COLO668 (cell line): ENCODE measurements around the gene NUDT1.
A peak's percentile ranks its signal among the peaks of the same experiment; 100 is the strongest.

ENCODE experiments used
- DNase-seq: peaks from one replicate; lab custom pipeline; 2025; ENCODE audit not compliant: unreplicated experiment; lab: John Stamatoyannopoulos, UW

The NUDT1 gene

DNA sequence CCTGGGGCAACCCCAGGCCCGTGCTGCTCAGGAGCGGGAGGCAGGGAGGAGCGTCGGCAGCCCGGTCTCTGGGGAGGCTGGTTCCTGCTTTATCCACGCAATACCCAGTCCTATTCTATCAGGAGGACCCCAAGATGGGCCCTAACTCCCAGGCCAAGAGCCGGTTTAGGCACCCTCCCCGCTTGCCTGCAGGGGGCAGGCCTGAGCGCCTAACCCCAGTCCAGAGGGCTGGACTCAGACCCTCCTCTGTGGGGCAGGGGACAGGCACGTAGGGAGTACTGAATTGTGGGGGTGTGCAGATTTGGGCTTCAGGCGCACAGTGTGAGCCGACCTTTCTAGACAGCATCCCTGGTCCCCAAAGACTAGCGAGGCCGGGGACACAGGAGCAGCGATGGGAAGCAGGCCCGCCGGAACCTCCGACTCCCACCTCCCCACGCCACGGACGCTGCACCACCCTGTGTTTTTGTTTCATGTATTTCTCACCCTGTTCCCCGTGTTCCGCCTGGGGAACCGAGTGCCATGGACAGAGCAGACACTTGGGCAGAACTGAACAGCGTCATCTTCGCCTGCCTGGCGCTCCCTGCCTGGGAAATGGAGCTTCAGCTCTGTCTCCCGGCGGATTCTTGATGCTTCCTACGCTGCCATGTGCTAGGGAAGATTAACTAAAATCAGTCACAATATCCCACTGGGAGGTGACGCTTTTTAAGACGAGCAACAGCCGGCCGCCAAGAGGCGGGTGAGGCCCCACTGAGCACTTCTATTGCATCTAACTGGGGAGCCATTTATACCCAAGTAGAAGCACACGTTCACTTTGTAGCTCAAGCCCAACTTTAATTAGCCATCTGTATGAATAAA lies 5.3 kb downstream of the NUDT1 start:
- DNase-seq, result peak; percentile 42

DNA sequence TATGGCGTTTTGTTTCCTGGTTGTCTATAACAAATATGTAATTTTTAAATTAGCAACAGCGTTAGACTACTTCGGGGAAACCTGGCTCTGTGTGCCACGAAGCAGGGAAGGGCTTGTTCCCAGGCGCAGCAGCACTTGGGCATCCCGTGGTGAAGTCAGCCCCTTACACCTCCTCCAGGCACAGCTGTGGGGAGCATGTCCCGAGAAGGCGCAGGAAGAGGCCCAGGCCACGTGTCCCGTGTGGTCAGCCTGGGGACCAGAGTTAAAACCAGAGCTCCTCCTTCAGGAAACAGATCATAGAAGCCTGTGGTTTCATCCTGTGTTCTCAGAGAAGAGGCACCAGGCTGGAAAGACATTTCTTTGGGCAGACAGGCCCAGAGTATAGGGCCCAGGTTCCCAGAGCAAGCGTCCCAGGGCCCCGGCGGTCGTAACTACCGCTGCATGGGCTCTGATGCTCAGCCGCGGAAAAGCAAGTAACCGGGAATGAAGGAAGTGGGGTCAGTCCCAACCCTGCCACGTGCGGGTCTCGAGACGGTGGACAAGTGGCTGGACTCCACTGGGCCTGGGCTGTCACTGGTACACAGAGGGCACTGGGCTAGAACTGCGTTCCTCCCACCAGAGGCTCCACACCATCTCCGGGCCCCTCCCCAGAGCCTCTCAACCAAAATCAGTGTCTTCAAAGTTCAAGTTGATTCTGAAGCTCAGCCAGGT lies 7.1 kb downstream of the NUDT1 start:
- DNase-seq, result no peak

DNA sequence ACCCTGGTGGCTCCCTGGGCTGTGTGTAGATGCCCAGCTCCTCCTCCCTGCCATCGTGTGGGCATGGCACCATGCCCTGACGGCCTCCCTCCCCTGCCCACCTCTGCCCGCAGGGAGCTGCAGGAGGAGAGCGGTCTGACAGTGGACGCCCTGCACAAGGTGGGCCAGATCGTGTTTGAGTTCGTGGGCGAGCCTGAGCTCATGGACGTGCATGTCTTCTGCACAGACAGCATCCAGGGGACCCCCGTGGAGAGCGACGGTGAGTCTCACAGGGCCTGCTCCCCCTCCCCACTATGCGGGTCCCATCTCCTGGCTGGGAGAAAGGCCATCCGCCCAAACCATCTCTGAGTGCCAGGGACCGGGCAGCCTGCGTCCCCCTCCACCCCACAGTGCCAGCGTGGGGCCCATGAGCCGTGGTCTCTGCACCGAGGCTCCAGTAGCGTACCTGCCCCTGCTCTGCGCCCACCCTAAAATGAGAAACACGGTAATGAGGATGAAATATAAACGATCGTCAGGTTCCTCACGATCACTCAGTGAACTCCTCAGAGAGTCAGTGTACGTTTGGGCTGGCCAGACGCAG lies 7.8 kb downstream of the NUDT1 start:
- DNase-seq, result no peak

DNA sequence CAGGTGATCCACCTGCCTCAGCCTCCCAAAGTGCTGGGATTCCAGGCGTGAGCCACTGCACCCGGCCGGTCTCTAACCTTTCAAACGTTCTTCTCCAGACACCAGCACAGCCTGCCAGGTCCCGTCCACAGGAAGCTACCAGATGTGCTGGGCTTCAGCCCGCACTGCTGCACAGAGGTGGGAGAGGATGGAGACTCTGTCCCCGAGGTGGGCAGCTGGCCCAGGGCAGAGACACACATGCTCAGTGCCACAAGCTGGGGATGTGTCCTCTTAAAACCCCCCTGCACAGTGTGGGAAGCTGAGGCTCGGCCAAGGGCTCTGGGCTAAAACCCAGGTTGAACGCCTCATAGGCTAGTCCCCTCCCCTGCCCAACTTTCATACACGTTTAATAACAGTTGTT lies 9.4 kb downstream of the NUDT1 start:
- no peak for DNase-seq

DNA sequence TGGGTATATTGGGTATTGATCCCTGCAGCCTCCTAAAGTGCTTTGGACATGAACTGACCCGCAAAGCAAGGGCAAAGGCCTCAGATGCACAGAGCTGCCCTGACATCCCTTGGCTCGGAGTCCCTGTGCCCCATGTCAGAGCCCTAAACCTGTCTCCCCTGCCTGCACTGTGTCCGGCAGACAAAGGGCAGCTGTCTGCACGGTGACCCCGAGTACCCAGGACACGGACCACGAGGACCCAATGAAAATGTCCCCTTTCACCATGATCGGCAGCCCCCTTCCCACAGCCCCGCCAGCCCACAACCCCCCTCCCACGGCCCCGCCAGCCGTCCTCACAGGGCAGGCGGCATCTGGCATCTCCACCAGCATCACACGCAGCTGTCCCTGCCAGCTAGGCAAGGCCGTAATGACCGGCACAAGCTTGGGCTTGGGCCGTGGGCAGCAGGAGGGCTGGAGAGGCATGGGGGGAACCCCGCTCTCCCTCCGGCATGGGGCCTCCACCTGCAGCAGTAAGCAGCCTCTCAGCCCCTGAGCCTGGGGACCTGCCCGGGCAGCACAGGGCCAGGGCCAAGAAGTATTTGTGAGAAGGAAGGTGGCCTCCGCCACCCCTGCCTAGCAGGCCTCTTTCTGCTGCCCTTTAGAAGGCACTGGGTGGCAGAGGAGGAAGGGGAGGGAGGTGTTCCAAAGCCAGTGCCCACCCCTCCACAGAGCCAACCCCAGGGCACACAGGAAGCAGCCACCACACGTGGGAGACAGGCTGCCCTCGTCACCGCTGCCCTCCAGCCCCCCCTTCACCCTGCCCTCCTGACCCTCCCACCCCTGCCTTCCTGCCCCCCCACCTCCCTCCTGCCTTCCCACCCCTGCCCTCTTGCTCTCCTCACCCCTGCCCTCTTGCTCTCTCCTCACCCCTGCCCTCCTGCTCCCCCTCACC lies 10.1 kb downstream of the NUDT1 start:
- DNase-seq, result no peak

DNA sequence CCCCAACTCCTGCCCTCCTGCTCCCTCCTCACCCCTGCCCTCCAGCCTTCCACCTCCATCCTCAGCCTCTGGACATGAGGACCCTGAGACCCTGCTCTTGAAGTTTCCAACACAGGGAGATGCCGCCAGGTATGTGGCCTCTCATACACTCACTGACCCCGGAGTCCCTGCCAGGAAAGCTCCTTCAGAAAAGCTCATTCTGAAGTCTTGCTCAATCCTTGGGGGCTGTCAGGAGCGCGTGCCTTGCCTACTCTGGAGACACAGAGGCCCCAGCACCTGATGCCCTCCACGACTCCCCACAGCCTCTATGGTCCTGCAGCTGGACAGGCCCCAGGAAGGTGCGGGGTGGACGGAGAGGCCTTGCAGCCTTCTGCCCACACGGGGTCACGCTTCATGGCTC lies 11.0 kb downstream of the NUDT1 start:
- no peak for DNase-seq

DNA sequence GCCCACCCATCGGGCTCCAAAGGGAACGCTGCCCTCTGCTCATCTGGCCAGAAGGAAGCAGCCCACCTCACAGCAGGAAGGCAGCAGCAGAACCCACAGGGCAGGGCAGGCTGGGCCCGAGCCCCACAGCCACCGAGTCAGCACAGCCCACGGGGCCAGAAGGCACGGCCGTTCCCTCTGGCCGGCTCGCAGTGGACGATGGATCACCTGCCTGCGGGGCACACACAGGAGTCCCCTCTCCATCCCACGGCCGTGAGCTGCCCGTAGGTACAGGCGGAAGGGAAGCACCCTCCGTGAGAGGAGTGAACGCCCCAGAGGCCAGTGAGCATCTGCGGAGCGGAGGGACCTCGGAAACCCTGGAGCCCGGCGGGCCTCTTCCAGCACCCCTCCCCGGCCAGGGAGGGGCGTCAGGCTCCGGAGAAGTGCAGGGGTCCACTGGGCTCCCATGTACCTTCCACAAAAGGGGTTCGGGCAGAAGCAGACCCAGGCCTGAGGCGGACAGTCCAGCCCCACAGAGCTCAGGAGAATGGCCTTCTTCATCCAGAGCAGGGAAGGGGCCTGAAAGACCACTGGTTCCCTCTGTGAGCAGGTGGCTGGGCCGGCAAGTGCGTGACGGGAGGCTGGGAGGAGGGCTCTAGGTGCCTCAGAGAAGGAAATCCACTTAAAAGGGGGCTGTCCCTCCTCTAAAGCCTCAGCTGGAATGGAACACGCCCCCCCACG lies 11.7 kb downstream of the NUDT1 start:
- no peak for DNase-seq

DNA sequence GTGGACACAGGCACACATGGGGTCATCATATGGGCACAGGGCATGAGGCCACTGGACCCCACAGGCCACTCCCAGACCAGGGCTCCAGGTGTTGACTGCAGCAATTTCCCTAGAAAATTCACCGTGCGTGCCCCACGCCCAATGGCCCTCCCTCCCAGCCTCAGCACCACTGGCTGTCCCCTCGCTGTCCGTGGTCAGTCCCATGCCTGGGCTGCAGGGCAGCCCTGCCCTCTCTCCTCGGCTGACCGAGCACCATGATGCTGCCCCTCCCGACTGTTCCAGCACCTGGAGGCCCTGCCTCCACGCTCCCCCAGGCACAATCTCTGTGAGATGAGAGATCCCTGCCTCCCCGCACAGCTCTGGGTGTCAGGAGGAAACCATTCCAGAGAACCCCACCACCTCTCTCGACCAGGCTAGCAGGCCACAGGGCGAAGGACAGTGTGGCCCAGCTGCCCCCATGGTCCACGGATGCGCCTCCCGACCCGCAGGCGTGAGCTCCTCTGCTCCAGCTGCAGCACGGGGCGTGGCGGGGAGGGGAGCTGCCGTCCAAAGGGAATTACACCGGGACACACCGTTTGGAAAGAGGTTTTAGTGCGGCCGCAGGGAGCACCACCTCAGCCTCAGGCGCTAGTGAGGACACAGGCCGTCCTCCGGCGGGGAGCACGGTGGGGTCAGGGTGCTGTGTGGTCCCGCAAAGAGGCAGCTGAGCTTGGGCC lies 12.6 kb downstream of the NUDT1 start:
- no peak for DNase-seq

DNA sequence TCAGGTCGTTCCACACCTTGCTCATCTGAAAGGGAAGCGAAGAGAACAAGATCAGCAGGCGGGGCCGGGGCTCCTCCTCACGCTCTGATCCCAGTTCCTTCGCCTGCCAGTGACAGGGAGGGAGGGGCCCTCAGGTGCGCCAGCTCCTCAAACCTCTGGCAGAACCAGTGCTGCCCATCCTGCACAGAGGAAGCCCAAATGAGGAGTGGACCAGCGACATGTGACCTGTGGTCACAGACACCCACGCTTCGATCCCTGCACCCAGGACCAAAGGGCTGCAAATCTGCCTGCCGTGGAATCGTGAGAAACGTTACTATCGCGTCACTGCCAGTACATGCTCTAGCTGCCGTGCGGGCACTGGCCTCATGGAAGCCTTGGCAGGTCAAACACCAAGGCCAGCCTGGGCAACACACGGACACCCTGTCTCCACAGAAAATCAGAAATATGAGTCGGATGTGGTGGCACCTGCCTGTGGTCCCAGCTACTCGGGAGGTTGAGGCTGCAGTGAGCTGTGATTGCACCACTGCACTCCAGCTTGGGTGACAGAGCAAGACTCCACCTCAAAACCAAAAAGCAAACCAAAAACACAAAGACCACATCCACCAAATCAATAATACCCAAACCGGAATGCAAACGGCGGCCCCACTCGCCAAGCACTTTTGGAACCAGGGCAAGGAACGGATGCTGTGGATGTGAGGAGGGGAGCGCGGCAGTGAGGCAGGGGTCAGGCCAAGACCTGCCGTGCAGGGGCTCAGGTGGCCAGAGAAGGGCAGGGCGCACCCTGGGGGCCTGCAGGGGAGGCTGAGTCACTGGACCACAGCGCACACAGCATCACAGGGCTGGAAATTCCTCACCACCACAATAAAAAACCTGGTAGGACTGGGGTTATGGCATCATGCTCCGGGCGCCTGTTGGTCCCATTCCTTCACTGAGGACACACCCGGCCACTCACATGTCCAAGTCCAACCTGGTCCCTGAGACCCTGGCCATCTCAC lies 13.4 kb downstream of the NUDT1 start:
- DNase-seq, result no peak

DNA sequence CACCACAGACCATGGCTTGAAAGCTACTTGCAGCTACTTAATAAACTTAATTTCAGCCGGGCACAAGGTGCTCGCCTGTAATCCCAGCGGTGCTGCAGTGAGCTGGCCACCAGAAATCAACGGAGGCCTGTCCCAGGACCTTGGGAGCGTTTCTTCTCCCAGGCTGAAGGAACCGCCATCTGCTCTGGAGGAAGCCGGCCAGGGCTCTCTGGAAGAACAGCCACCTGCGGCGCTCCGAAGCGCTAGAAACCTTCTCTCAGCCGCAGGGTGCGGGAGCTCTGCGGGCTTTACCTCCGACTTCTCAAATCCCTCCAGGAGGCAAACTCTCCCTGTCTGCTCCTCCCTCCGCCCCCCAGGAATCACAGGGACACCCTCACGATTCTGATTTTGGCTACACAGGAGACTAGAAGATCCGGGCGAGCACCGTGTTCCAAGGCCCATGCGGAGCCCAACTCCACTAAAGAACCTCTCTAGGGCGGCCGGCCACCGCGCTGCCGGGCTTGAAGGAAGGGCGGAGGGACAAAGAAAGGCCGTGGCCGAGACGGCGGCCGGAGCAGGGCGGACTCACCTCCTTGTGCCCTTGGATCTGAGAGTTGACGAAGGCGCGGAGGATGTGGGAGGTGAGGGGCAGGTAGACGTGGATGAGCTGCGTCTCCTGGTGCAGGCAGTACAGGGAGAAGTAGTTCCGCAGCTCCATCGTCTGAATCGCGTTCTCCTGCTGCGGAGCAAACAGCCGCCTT lies 14.4 kb downstream of the NUDT1 start:
- no peak for DNase-seq

DNA sequence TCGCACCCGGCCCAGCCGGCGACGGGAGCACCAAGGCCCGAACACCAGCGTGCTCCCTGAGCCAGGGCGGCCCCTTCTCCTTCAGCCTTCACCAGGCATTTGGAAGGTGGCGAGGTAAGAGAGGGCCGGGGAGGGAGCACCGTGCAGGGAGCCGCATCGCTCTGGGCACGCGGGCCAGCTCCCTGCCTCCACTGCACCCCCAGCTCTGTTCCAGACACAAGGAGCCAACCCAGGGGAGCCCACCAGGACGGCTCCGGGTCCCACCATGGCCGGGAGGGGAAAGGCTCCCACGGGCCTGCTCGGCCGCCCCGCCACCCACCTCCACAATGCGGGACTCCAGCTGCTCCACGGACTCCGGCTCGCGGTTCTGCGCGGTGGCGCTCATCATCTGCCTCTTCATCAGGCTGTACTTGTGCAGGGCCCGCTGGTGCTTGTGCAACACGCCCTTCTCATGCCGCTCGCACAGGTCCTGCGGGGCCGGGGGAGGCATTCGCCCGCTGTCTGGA lies 15.1 kb downstream of the NUDT1 start:
- DNase-seq, result no peak

DNA sequence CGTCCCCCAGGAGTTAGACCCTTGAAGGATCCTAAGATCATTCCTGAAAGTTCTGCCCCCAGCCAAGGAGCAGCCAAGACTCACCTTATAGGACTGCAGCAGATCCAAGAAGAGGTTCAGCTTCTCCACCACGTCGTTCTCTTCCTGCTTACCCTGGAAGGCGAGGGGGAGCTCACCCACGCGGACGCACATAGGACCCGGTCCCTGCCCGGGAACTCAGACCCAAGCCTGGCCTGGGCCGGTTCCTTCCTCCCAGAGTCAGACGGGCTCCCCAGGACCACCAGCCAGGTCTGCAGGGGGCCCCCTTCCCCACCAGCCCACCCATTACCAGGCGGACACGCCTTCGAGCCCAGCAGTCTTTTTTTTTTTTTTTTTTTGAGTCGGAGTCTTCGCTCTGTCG lies 15.6 kb downstream of the NUDT1 start:
- no peak for DNase-seq

DNA sequence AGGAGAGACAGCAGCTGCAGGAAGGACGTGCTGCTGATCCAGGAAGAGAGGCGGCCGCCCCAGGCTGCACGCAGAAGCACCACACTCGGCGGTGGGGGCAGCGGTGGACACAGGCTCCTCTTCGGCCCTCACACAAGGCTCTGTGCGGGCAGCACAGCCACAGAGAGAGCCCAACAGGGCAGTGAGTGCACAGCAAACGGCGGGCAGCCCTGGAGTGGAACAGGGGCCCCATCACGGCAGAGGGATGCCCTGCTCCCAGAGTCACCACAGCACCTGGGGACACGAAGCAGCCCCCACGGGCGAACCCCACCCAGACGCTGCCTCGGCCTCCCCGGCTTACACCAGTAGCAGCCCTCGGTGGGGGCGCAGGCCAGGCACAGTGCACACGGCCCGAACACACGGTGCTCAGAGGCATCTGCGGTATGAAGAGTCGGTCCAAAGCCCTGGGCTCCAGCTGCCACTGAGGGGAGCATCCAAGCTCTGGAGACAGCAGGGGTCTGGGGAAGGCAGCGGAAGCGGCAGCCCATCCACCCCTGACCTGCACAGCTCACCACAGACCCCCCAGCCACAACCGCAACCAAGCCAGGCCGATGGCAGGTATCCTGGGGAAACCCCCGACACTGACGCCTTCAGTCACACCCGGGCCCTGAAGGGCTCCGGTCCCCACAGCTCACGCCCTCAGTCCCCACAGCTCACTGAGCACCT lies 16.8 kb downstream of the NUDT1 start:
- no peak for DNase-seq

DNA sequence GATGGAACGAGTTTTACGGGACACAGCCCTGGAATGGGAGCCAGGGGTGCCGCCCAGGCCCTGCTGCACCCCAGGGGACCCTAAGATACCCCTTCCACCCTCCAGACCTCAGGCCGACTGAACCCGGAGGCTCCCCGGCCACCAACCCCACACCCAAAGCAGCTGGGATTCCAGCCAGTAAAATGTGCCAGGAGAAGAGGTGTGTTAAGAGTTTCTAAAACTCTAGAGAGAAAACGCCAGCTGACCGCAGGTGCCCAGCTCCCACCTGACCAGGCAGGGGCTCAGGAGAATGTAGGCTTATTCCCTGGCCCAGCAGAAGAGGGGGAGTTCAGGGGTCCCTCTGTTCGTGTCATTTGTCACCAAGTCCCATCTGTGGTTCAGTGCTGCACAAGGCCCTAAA lies 17.5 kb downstream of the NUDT1 start:
- DNase-seq, result no peak

DNA sequence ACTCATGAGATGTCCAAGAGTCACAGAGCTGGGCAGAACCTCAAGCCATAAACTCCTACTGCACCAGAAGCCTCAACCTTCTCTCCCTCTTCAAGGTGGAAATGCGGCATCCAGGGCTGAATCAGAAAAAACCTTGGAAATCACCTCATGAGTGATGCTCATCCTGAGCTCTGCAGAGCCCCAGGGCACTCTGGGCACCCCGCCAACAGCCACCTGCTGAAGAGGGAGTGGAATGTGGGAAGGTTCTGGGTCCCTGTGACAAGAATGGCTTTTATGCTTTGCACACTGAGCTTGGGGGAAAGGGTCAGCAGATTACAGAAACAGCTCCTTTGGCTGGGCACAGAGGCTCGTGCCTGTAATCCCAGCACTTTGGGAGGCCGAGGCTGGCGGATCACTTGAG lies 18.8 kb downstream of the NUDT1 start:
- peak; percentile 89 for DNase-seq

DNA sequence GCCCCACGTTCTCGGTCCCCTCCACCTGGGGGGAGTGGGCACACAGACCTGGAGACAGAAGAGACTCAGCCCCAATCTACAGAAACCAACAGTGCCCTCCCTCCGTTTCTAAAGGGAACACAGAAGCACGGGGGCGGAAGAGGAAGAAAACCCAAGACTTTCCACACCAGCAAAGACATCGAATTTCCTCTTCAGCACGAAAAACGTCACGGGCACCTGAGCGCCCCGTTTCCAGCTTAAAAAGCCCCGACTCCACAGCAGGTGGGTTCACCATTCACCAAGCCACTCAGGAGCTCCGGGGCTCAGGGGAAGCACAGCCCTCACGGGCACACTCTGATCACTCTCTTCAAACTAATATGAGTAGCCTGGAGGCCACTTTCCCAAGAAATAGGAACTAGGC lies 19.6 kb downstream of the NUDT1 start:
- DNase-seq, result no peak

DNA sequence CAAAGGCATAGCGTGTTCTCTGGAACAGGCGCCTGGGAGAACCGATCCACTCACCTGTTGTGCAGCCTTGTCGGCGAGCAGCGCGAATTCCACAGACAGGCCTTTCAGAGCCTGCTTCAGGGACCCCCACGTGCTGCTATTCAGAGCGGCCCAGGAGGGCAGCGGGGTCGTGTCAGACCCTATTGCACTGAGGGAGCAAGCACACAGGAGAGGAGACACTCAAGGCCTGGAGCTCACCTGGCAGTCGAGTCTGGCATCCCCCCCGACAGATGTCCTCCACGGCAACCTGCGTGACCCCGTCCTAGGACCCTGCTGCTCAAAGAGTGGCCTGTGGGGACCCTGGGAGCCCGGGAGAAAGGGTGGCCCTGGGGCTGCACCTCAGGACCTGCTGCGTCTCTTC lies 21.1 kb downstream of the NUDT1 start:
- DNase-seq, result no peak
